HG02884 (cell line): Measurements from ENCODE around the gene SATB2.

Experiments used
- ATAC-seq: cut with Tn5 transposase; IDR thresholded peaks from one replicate; pipeline ENCODE4 v1.9.1; 2021; ENCODE audit warnings: mild to moderate bottlenecking, moderate library complexity; ENCODE audit not compliant: unreplicated experiment

SATB2 gene

GRCh38 chr2:199409759-199410529 is 47.8 kb downstream of the SATB2 start:
- ATAC-seq, result no peak

DNA sequence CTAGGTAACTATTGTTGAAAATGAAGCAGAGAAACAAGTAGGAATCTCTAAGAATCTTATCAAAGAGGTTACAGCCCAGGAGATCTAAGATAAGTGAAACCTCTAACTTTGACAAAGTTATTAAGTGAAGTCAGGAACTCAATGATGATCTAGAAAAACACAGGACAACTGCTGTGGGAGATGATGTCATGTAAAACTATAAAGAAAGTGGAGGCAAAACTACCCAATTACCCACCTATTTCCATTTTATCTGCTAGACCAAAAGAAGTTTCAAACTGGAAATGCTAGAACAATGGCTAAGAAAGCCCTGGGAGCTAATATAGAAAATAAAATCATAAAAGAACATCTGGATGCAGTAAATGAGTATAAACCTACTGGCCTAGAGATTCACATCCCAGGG is 50.3 kb downstream of the SATB2 start:
- no peak for ATAC-seq

DNA sequence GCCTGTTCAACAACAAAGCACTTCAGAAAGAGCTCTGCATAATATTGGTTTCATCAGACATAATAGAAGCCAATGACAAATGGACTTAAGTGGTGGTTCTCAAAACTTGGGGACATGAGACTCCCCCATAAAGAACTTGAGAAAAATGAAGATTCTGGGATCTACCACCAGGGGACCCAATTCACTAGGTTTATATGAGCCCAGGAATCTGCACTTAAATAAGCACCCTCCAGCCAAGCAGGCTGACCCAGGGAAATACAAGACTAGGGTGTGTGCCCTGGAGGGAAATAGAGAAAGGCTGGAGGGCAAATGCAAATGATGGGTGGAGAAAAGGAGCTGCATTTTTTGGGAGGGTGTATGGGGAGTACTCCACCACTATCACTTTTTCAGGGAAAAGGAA is 52.5 kb downstream of the SATB2 start:
- no peak for ATAC-seq

DNA sequence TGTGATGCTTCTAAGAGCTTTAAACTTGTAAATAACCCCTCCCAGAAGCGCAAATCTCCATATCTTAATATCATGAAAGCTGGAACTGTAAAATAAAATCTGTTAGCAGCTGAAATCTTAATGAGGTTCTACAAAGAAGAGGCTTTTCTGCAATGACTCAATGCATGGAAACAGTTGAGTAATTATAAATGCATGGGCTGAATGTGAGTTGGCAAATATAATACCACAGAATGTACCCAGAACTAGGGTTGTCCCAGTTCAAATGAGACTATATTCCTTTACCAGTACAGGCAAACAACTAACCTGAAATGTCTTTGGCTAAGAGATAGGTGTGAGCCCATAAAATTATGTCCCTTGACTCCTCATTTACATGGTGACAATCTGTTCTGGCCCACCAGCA is 52.9 kb downstream of the SATB2 start:
- ATAC-seq, result no peak

DNA sequence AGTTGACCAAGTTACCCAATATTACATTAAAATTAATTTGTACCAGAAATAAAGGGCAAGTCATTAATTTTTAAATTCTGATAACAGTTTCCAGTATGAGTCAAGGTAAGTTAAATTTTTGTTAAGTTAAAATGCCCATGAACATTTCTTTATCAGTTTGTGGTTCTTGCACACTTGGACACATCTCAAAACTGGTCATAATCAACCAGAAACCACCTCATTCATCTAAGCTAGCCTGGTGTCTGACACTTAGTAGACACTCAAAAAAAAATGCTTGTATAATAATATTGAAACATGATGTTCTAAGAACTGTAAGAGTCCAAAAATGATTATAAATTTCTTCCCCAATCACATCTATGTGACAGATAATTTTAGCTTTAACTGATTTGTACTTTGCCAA is 62.4 kb downstream of the SATB2 start:
- no peak for ATAC-seq

DNA sequence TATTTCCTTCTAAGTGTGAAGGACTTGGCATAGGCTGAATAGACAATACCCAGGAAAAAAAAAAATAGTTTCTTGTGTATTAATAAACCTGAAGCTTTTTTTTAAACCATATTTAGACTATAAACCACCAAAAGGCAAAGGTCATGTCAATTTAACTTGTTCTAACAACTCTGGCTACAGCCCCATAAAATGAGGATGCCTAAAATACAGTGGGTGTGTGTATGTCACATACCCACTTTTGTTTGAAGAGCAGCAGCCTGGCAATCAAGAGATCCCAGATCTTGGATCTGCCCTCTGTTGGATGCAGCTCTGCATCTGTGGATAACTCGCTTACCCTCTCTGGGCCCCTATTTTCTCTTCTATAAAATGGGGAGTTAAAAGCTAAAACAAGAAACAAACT is 65.4 kb downstream of the SATB2 start:
- ATAC-seq, result no peak

DNA sequence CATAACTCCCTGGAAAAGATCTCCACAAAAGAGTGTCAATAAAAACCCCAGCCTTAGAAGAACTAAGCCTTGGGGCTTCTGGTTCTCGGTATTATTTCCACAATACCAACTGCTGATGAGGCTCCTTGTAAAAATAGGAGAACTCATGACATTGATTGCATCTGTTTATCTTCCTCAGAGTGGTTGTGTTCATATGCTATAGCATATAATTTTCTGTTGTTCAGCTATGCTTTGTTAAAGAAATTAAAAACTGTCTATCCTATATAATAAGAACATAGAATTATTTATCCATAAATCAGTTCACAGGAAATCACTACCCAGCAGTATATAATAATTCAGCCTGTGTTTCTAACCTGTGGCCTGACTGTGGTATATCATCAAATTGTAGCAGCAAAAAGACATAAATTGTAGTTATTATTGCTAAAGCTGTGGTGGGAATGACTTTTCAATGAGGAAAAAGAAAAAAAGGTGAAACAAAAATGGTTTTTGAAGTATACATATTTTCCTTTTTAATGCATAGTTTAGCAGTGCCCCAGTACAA is 68.9 kb downstream of the SATB2 start:
- ATAC-seq, result no peak

GRCh38 chr2:199384043-199384442 is 73.7 kb downstream of the SATB2 start:
- no peak for ATAC-seq

DNA sequence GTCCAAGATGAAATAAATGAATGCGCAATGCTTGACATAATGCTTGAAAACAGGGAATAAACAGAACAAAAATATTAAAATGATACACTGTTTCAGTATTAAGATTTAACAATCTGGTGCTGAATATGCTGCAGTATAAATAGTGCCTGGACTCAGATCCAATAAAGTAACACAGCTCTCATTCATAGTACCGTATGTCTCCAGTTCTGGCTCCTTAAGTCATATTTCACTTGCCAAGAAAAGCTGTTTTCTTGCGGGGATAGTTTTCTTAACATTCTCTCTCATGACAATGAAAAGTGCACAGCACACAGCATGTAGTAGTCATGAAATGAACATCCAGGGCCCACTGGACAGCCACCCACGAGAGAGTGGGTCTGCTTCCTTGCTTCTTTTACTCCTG is 74.7 kb downstream of the SATB2 start:
- no peak for ATAC-seq

- ATAC-seq, result no peak
Measured at GRCh38 chr2:199382091-199382490, 75.6 kb downstream of the SATB2 start.

GRCh38 chr2:199381531-199381930 is 76.2 kb downstream of the SATB2 start:
- no peak for ATAC-seq

DNA sequence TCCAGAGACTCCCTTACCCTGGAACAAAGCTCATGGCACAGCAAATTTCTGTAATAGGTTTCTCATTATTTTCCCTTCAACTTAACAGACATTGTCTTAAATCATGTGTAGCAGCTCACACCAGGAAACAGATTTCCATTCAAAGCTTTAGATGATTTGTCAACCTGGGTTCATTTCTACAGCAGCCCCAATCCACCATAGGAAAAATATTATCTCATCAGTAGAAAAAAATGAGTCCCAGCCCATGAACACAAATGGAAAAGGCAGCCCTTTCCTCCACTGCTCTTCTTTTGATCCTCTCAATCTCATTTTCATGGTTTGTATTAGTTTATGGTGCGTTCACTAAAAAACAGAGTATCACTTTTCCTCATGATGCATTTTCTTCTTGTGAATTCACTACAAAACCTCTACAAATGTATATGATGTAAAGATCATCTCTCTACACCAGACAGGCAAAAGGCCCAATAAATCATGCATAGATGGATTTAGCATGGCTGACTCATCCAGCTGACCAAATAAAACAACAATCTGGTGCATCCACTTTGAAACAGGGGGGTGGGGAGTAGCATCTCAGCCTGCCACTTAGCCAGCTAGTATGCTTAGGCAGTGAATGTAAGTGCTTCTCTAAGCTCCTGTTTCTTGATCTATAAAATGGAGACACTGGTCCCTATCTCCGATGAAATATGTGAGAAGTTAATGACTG is 78.6 kb downstream of the SATB2 start:
- ATAC-seq, result no peak

- ATAC-seq, result no peak
Measured at GRCh38 chr2:199370150-199370780, 87.5 kb downstream of the SATB2 start.

DNA sequence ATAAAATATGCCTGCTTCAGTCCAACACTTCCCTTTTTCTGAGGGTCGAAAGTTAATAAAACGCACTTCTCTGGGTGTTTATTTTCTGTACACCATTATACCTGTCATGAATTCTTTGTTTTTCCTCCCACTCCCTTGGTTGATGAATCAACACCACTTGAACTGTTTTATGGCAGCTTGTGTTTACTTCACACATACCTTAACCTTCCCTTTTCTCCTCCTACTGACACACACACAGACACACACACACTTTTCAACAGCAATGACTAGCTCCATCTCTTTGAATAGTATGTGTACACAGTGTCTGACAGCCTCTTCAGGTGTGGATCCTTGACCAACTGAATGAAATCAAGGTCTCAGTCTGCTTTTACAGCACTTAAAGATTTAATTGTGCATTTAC is 91.3 kb downstream of the SATB2 start:
- no peak for ATAC-seq

GRCh38 chr2:199364153-199364552 is 93.6 kb downstream of the SATB2 start:
- no peak for ATAC-seq

GRCh38 chr2:199356412-199356811 is 101.3 kb downstream of the SATB2 start:
- no peak for ATAC-seq

- no peak for ATAC-seq
Measured at GRCh38 chr2:199348871-199349270, 108.9 kb downstream of the SATB2 start.

DNA sequence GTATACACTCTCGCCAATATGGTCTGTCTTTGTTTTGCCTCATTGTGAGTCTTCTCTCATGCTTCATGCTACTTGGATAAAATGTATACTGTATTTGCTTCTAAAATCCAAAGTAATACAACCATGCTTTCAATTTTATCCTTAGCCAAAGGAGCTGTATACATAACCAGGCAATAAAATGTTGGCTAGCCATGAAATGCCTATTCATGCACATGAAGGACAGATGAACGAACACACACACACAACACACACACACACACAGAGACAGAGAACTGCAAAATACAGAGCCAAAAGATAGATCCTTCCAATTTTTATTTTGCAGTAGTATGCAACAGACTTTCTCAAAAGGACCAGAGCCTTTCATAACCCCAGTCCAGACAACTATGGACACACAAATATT is 113.7 kb downstream of the SATB2 start:
- no peak for ATAC-seq

GRCh38 chr2:199342334-199342733 is 115.4 kb downstream of the SATB2 start:
- ATAC-seq, result no peak

DNA sequence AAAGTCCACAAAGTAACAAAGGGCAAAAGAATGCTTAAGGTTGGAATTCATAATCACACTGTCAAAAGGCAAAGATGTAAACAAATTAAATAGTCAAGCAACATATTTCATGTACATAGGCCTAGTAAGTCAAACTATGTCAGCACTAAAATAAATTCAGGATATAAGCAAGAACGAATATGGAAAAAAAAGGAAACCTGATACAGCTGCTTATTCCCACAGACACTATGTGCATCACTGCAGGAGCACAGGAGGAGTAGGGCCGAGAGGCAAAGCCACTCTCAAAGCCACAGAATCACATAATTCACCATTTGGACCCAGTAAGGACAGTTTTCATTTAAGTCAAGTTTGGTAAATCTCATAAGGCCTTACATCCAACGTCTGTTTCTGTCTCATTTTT is 116.6 kb downstream of the SATB2 start:
- no peak for ATAC-seq

GRCh38 chr2:199339891-199340605 is 117.7 kb downstream of the SATB2 start:
- ATAC-seq, result no peak
